K562 (cell line): ENCODE results near the gene DUSP21. TPM values are rescaled to one million over a fixed set of nuclear protein-coding genes. Genes with fewer than 3 reads are reported as not detected.

Source experiments
- CBFA2T2 ChIP-seq: fragments of 450-650 bp; conservative IDR thresholded peaks from 2 replicates; pipeline ENCODE4 v1.6.1; 2017; ENCODE audit warnings: mild to moderate bottlenecking
- CREM ChIP-seq: IDR thresholded peaks from 2 replicates; pipeline ENCODE4 v1.6.1; 2014; ENCODE audit warnings: antibody characterized with exemption, low read depth
- EZH2 ChIP-seq: IDR thresholded peaks from 2 replicates; pipeline ENCODE4 v1.6.1; 2012; ENCODE audit warnings: low read depth, mild to moderate bottlenecking, inconsistent platforms, low read length, borderline replicate concordance
- KDM4B ChIP-seq, 2 experiments: fragments of 450-650 bp in 1 of 2; sonication (generic) in 1 of 2; IDR thresholded peaks; 2 replicates each; pipeline ENCODE4 v1.6.1; 2016 to 2017; ENCODE audit warnings: borderline replicate concordance in 2 of 2, antibody characterized with exemption in 1 of 2, low read depth in 1 of 2, mild to moderate bottlenecking in 1 of 2
- MBD2 ChIP-seq: sonication (generic); IDR thresholded peaks from 2 replicates; pipeline ENCODE4 v1.6.1; 2016; ENCODE audit warnings: low read depth, borderline replicate concordance
- MED1 ChIP-seq: sonication (generic); formaldehyde crosslinking; IDR thresholded peaks from 2 replicates; pipeline ENCODE4 v1.8.1; 2023; ENCODE audit warnings: missing genetic modification reagents, borderline replicate concordance
- MYC ChIP-seq, 2 experiments: fragments of 250-450 bp in 1 of 2; sonication (Bioruptor Pico) in 1 of 2; IDR thresholded peaks; 2 replicates each; pipeline versions ENCODE4 v1.5.1 to v1.6.1; 2012 to 2021; ENCODE audit warnings: low read depth in 2 of 2, borderline replicate concordance in 1 of 2, improper control_type of control experiment in 1 of 2, low read length in 1 of 2, mild to moderate bottlenecking in 1 of 2, moderate library complexity in 1 of 2
- NELFE ChIP-seq: IDR thresholded peaks from 2 replicates; pipeline ENCODE4 v1.6.1; 2011; ENCODE audit warnings: mild to moderate bottlenecking; ENCODE audit not compliant: insufficient read depth, insufficient read length
- NEUROD1 ChIP-seq: fragments of 150-350 bp; IDR thresholded peaks from 2 replicates; pipeline ENCODE4 v1.6.1; 2014; ENCODE audit warnings: borderline replicate concordance, low read length, low read depth; ENCODE audit not compliant: partially characterized antibody
- NFYB ChIP-seq: IDR thresholded peaks from 2 replicates; pipeline ENCODE4 v1.6.1; 2011; ENCODE audit warnings: mild to moderate bottlenecking, moderate library complexity; ENCODE audit not compliant: insufficient read length; ENCODE audit errors: extremely low read depth
- POLR2A ChIP-seq: fragments of 450-650 bp; conservative IDR thresholded peaks from 2 replicates; pipeline ENCODE4 v1.6.1; 2016
- RAD51 ChIP-seq: fragments of 450-650 bp; IDR thresholded peaks from 2 replicates; pipeline ENCODE4 v1.7.1; 2016; ENCODE audit warnings: low read depth, mild to moderate bottlenecking, borderline replicate concordance
- STAG1 ChIP-seq: sonication (generic); formaldehyde crosslinking; IDR thresholded peaks from 2 replicates; pipeline ENCODE4 v1.5.0; 2020; ENCODE audit warnings: missing genetic modification reagents, borderline replicate concordance
- TFAP4 ChIP-seq: sonication (generic); formaldehyde crosslinking; IDR thresholded peaks from 2 replicates; pipeline ENCODE4 v1.8.0; 2022; ENCODE audit warnings: missing genetic modification reagents, mild to moderate bottlenecking, moderate library complexity, borderline replicate concordance
- WHSC1 ChIP-seq: IDR thresholded peaks from one replicate; pipeline ENCODE4 v1.6.1; 2012; ENCODE audit warnings: low read length, control low read depth, inconsistent platforms
- YY1 ChIP-seq, 3 experiments: IDR thresholded peaks; 2 replicates each; pipeline ENCODE4 v1.6.1; 2011; ENCODE audit warnings: low read length in 2 of 3, mild to moderate bottlenecking in 2 of 3, moderate library complexity in 2 of 3, borderline replicate concordance in 1 of 3, control low read depth in 1 of 3, low read depth in 1 of 3; ENCODE audit not compliant: insufficient read depth in 3 of 3, insufficient replicate concordance in 2 of 3, control insufficient read depth in 1 of 3, insufficient read length in 1 of 3; ENCODE audit errors: extremely low read depth in 1 of 3
- ZBTB7A ChIP-seq: IDR thresholded peaks from 2 replicates; pipeline ENCODE4 v1.6.1; 2011; ENCODE audit warnings: low read depth, mild to moderate bottlenecking, low read length, moderate library complexity, borderline replicate concordance; ENCODE audit not compliant: control insufficient read depth
- ZC3H4 ChIP-seq: sonication (generic); formaldehyde crosslinking; IDR thresholded peaks from 2 replicates; pipeline ENCODE4 v1.9.0; 2021; ENCODE audit warnings: missing genetic modification reagents, borderline replicate concordance
- ZNF239 ChIP-seq: fragments of 250-450 bp; sonication (Bioruptor Pico); IDR thresholded peaks from 2 replicates; pipeline ENCODE4 v1.4.0; 2020; ENCODE audit warnings: mild to moderate bottlenecking
- ZNF76 ChIP-seq: fragments of 250-450 bp; sonication (Bioruptor Pico); IDR thresholded peaks from 2 replicates; pipeline ENCODE4 v1.4.0; 2020; ENCODE audit warnings: mild to moderate bottlenecking, moderate library complexity, borderline replicate concordance
- ZZZ3 ChIP-seq: fragments of 450-650 bp; IDR thresholded peaks from 2 replicates; pipeline ENCODE4 v1.6.1; 2016; ENCODE audit warnings: antibody characterized with exemption, mild to moderate bottlenecking, moderate library complexity
- polyA plus RNA-seq, 8 experiments: library from polyadenylated mRNA; depleted of rRNA in 4 of 8; stranded (reverse) in 5 of 8; unstranded in 3 of 8; fragments of >200 nt; fragmentation: Nextera tagmentation in 2 of 8; fragmentation: Illumina TruSeq in 1 of 8; extraction: Ambion mirVana in 2 of 8; extraction: Trizol in 1 of 8; gene quantifications; 2 replicates each; pipeline versions ENCODE4 v1.2.1 to v1.2.3, GENCODE V29; 2011 to 2014; ENCODE audit warnings: inconsistent platforms in 1 of 8, missing spikeins in 1 of 8
- total RNA-seq, 7 experiments: library from RNA; depleted of rRNA in 6 of 7; stranded (reverse); fragments of >200 nt in 6 of 7; fragmentation: Illumina TruSeq in 2 of 7; extraction: Trizol in 2 of 7; gene quantifications; 2 replicates each; pipeline versions ENCODE4 v1.2.1 to v1.2.3, GENCODE V29; 2011 to 2021; ENCODE audit warnings: low replicate concordance in 1 of 7
- TF ChIP-seq, protein P1 (sequence below): IDR thresholded peaks from 2 replicates; pipeline ENCODE4 v1.6.1; 2012; ENCODE audit warnings: low read depth, low read length, improper control_type of control experiment, borderline replicate concordance
- TF ChIP-seq, protein P2 (sequence below), 2 experiments: fragments of 200-800 bp in 1 of 2; sonication (Bioruptor generic) in 1 of 2; sonication (generic) in 1 of 2; formaldehyde crosslinking in 1 of 2; IDR thresholded peaks in 1 of 2; conservative IDR thresholded peaks in 1 of 2; 2 replicates each; pipeline versions ENCODE4 v1.5.0 to v1.6.1; 2016 to 2020; ENCODE audit warnings: missing compliant biosample characterization in 1 of 2, missing genetic modification characterization in 1 of 2, missing genetic modification reagents in 1 of 2

DUSP21 gene
- total and polyA plus RNA-seq, 9 of the 15 experiments (the other 6 are each of a cell fraction or from before 2014, with no cell fraction given), result 0.14 to 2.5 (median 1.3) TPM

DNA sequence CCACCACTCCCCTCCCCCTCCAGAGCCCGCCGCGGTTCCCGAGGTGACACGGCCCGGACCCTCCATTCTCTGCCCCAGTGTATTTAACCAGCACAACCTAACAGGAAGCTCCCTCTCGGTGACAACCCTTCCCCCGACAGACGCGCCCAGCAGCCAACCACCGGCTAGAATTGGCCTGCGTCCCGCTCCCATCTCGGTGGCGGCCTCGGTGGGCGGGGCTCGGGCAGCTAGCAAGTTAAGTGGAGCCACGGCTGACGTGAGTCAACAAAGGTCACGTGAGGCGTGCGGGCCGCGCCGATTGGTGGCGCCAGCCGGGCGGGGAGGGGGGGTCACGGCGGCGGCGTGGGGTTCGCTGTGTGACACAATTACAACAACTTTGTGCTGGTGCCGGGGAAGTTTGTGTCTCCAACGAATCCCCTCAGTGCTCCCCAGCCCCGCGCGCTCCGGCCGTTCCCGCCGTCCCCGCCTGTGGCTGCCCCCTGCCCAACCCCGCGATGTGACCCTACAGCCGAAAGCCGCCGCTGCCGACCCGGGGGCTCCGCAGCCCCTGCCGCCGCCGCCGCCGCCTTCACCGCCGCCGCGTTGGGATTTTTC is 29.1 kb downstream of the DUSP21 start, which contains the start of gene KDM6A (continued):
- TF ChIP-seq POLR2A (0 out of 2 replicates have a peak, but pooled peaks have one; percentile 50), CBFA2T2 (peak; percentile 67), CREM (peak; percentile 93), NFYB (peak; percentile 54), KDM4B (IDR thresholded peaks at IDR 0.05; ENCODE audit: borderline replicate concordance in 2 of 2, low read depth in 1 of 2) (0 out of 4 replicates have a peak, but pooled peaks of 1 of the 2 experiments have one; percentile 64), STAG1 (CRISPR knock-in tag) (no peak), TFAP4 (CRISPR knock-in tag) (peak; percentile 7; the same call in 1 of the 2 replicates), MBD2 (peak; percentile 63; the same call in 1 of the 2 replicates), MED1 (no peak), RAD51 (peak; percentile 95), ZBTB7A (peak; percentile 56; the same call in 1 of the 2 replicates), ZNF76 (no peak), EZH2 (no peak), ZZZ3 (no peak), MYC (IDR thresholded peaks at IDR 0.05; ENCODE audit: low read depth, low read length) (peak; percentile 28; the same call in 1 of the 2 replicates), MYC (CRISPR knock-in tag; IDR thresholded peaks at IDR 0.05; ENCODE audit: borderline replicate concordance, low read depth) (no peak), YY1 (IDR thresholded peaks at IDR 0.05; ENCODE audit: borderline replicate concordance in 1 of 3, control insufficient read depth in 1 of 3, extremely low read depth in 1 of 3, insufficient read depth in 3 of 3, insufficient read length in 1 of 3, insufficient replicate concordance in 2 of 3, low read depth in 1 of 3, low read length in 2 of 3) (peak in 1 of 3 experiments; percentile 41), NEUROD1 (peak; percentile 29), NELFE (no peak), ZC3H4 (CRISPR knock-in tag) (no peak), WHSC1 (no peak), ZNF239 (no peak)
- TF ChIP-seq, protein P1, sequence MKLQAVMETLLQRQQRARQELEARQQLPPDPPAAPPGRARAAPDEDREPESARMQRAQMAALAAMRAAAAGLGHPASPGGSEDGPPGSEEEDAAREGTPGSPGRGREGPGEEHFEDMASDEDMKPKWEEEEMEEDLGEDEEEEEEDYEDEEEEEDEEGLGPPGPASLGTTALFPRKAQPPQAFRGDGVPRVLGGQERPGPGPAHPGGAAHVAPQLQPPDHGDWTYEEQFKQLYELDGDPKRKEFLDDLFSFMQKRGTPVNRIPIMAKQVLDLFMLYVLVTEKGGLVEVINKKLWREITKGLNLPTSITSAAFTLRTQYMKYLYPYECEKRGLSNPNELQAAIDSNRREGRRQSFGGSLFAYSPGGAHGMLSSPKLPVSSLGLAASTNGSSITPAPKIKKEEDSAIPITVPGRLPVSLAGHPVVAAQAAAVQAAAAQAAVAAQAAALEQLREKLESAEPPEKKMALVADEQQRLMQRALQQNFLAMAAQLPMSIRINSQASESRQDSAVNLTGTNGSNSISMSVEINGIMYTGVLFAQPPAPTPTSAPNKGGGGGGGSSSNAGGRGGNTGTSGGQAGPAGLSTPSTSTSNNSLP, result no peak
- TF ChIP-seq, protein P2, sequence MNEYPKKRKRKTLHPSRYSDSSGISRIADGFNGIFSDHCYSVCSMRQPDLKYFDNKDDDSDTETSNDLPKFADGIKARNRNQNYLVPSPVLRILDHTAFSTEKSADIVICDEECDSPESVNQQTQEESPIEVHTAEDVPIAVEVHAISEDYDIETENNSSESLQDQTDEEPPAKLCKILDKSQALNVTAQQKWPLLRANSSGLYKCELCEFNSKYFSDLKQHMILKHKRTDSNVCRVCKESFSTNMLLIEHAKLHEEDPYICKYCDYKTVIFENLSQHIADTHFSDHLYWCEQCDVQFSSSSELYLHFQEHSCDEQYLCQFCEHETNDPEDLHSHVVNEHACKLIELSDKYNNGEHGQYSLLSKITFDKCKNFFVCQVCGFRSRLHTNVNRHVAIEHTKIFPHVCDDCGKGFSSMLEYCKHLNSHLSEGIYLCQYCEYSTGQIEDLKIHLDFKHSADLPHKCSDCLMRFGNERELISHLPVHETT (CRISPR knock-in tag; conservative IDR thresholded peaks at IDR 0.05 in 1 of 2, IDR thresholded peaks at IDR 0.05 in 1 of 2), result peak in 1 of 2 experiments; percentile 58; a peak in 1 of 4 replicates
